Activated CD8-positive, alpha-beta memory T cell treated with anti-CD3 and anti-CD28 coated beads for 1 hour (primary cell): ENCODE results near the gene ZBTB40.
A peak's percentile ranks its signal among the peaks of the same experiment; 100 is the strongest.

ENCODE experiments used
- DNase-seq, 2 donors: peaks; one replicate each; pipeline ENCODE4 v3.0.0-alpha.2; 2020; ENCODE audit warnings: low read depth in 1 of 2; ENCODE audit errors: extremely low read depth in 1 of 2

The ZBTB40 gene

GRCh38 chr1:22420455-22421053 lies 31.1 kb upstream of the ZBTB40 start:
- DNase-seq = peak in 1 of 2 donors; percentile 5

- no peak for DNase-seq
These were observed 24.9 kb upstream of the ZBTB40 start for GRCh38 chr1:22426781-22427180.

GRCh38 chr1:22428672-22429071 lies 23.0 kb upstream of the ZBTB40 start:
- no peak for DNase-seq

GRCh38 chr1:22431965-22432364 lies 19.7 kb upstream of the ZBTB40 start:
- DNase-seq = no peak

- DNase-seq = no peak
These were observed 16.9 kb upstream of the ZBTB40 start for GRCh38 chr1:22434717-22435116.

- DNase-seq = no peak
These were observed 14.7 kb upstream of the ZBTB40 start for GRCh38 chr1:22436948-22437347.

GRCh38 chr1:22437573-22437972 lies 14.1 kb upstream of the ZBTB40 start:
- DNase-seq = no peak

GRCh38 chr1:22440582-22440981 lies 11.1 kb upstream of the ZBTB40 start:
- DNase-seq = no peak

- DNase-seq = no peak
These were observed 9.3 kb upstream of the ZBTB40 start for GRCh38 chr1:22442212-22442894.

- no peak for DNase-seq
These were observed 8.3 kb upstream of the ZBTB40 start for GRCh38 chr1:22443332-22443731.

GRCh38 chr1:22444856-22445255 lies 6.8 kb upstream of the ZBTB40 start:
- no peak for DNase-seq

- no peak for DNase-seq
These were observed 4.0 kb upstream of the ZBTB40 start for GRCh38 chr1:22447621-22448111.

- DNase-seq = no peak
These were observed 2.0 kb upstream of the ZBTB40 start for GRCh38 chr1:22449636-22450035.

- DNase-seq = no peak
These were observed 1.2 kb upstream of the ZBTB40 start for GRCh38 chr1:22450351-22451021.

GRCh38 chr1:22452481-22452957 lies 868 bp downstream of the ZBTB40 start:
- DNase-seq = no peak

GRCh38 chr1:22453181-22453580 lies 1.5 kb downstream of the ZBTB40 start:
- DNase-seq = no peak

GRCh38 chr1:22454476-22455056 lies 2.9 kb downstream of the ZBTB40 start:
- no peak for DNase-seq

- no peak for DNase-seq
These were observed 5.7 kb downstream of the ZBTB40 start for GRCh38 chr1:22457345-22457744.

- no peak for DNase-seq
These were observed 6.2 kb downstream of the ZBTB40 start for GRCh38 chr1:22457836-22458235.

GRCh38 chr1:22461100-22461499 lies 9.4 kb downstream of the ZBTB40 start:
- no peak for DNase-seq

GRCh38 chr1:22461678-22462527 lies 10.3 kb downstream of the ZBTB40 start:
- DNase-seq = no peak
